LNCAP (cell line): ENCODE data around the gene FTO.

ENCODE experiments used
- CTCF ChIP-seq: fragments of 450-650 bp; IDR thresholded peaks from 2 replicates; pipeline ENCODE4 v1.5.1; 2017; ENCODE audit warnings: mild to moderate bottlenecking

FTO gene

GRCh38 chr16:53837426-53837825 lies 133.5 kb downstream of the FTO start:
- no peak for TF ChIP-seq CTCF

GRCh38 chr16:53839150-53839549 lies 135.2 kb downstream of the FTO start:
- TF ChIP-seq CTCF: no peak

- no peak for TF ChIP-seq CTCF
Observed at GRCh38 chr16:53840456-53840855, 136.5 kb downstream of the FTO start.

- TF ChIP-seq CTCF: no peak
Observed at GRCh38 chr16:53841884-53842283, 137.9 kb downstream of the FTO start.

- TF ChIP-seq CTCF: no peak
Observed at GRCh38 chr16:53843084-53843483, 139.1 kb downstream of the FTO start.

GRCh38 chr16:53844804-53845203 lies 140.8 kb downstream of the FTO start:
- TF ChIP-seq CTCF: no peak

GRCh38 chr16:53846971-53847370 lies 143.0 kb downstream of the FTO start:
- no peak for TF ChIP-seq CTCF

- no peak for TF ChIP-seq CTCF
Observed at GRCh38 chr16:53848277-53848942, 144.5 kb downstream of the FTO start.
